Keratinocyte (primary cell): Measurements from ENCODE around the gene NTSR1.

ENCODE experiments used
- CTCF ChIP-seq, 3 experiments: IDR thresholded peaks in 1 of 3; conservative IDR thresholded peaks in 1 of 3; optimal IDR thresholded peaks in 1 of 3; 2 replicates in 2 of 3; 3 replicates in 1 of 3; pipeline versions ENCODE3 to v1.5.1; 2011; ENCODE audit warnings: low read length in 3 of 3, mild to moderate bottlenecking in 3 of 3, moderate library complexity in 2 of 3, control low read depth in 1 of 3, inconsistent platforms in 1 of 3; ENCODE audit not compliant: insufficient read depth in 2 of 3; ENCODE audit errors: extremely low read depth in 1 of 3
- EZH2 ChIP-seq: IDR thresholded peaks from one replicate; pipeline ENCODE4 v1.6.1; 2012; ENCODE audit warnings: inconsistent platforms, mild to moderate bottlenecking, low read length, moderate library complexity

DNA sequence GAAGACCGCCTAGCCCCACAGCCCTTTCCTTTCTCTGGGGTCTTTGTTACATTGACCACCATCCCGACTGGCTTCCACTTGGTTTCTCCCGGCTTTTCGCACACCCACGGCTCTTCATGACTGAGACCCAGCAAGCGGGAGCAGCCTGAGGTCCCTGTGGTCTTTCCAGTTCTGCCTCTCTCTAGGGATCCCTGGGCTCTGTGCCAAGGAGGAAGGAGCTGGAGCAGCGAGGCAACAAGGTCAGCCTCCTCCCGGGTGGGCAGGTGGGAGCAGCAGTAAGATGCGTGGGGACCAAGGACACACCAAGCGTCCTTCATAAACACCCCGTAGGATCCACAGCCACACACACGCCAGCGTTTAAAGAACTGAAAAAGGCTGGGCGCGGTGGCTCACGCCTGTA lies 58.1 kb downstream of the NTSR1 start:
- TF ChIP-seq CTCF (optimal IDR thresholded peaks at IDR 0.05 in 1 of 3, IDR thresholded peaks at IDR 0.05 in 1 of 3, conservative IDR thresholded peaks at IDR 0.05 in 1 of 3; ENCODE audit: extremely low read depth in 1 of 3, insufficient read depth in 2 of 3, low read length in 3 of 3) (no peak), EZH2 (no peak)
